Right cardiac atrium (tissue), 5 donors: ENCODE results near the gene RNF39. TPM values are rescaled to one million over a fixed set of nuclear protein-coding genes. Genes with fewer than 3 reads are reported as not detected.

ENCODE experiments used
- ATAC-seq, 2 donors: fragments of 200-7000 bp; cut with Tn5 transposase; one replicate each; pipeline versions ENCODE4 v1.8.0 to v1.9.1; 2020; ENCODE audit warnings: moderate library complexity in 2 of 2, mild to moderate bottlenecking in 1 of 2
- DNase-seq, 3 donors: peaks; one replicate each; pipeline ENCODE4 v3.0.0-alpha.2; 2020
- H3K27ac ChIP-seq: one replicate; pipeline ENCODE4 v1.5.1; 2013; ENCODE audit warnings: mild to moderate bottlenecking, low read length, control low read depth, moderate library complexity
- H3K27me3 ChIP-seq: one replicate; pipeline ENCODE4 v1.6.1; 2013; ENCODE audit not compliant: control insufficient read depth, insufficient read depth
- H3K4me1 ChIP-seq: one replicate; pipeline ENCODE4 v1.6.1; 2013; ENCODE audit warnings: low read length; ENCODE audit not compliant: control insufficient read depth, insufficient read depth
- H3K4me3 ChIP-seq: one replicate; pipeline ENCODE4 v1.5.1; 2013; ENCODE audit warnings: low read length, control low read depth
- H3K9me3 ChIP-seq: one replicate; pipeline ENCODE4 v1.6.1; 2013; ENCODE audit warnings: low read length; ENCODE audit not compliant: control insufficient read depth
- WGBS: extraction: QIAGEN DNeasy Blood & Tissue Kit; methylation state at CpG from one replicate; pipeline ENCODE4 v1.1.7; 2013; 5-methylcytosine and 5-hydroxymethylcytosine counted together
- intact Hi-C, 4 donors: fragments of 100-400 bp; cut with DNase I; formaldehyde crosslinking; loops; one replicate each; pipeline versions ENCODE4 v1.11.0 to v1.14.0; 2022 to 2023
- polyA plus RNA-seq: library from polyadenylated mRNA; stranded (reverse); fragments of 200-250 nt; gene quantifications from one replicate; pipeline ENCODE4 v1.2.3, GENCODE V29; 2013
- total RNA-seq, 4 donors: library from RNA; stranded (reverse); fragmentation: NEBNext Ultra II Directional; extraction: Animal tissue kit (Norgen Biotek cat#: 25700); gene quantifications; one replicate each; pipeline ENCODE4 v1.2.1, GENCODE V29; 2021
- donor health status: healthy with polysubstance abuse.
- donor health status: DM: no; HTN: yes; CAD: no.
- donor health status: DM: no; HTN: no; CAD: no.
- donor health status: DM: no; HTN: yes; CAD: no; lungs with severe emphysema.
- donor health status: DM: yes; HTN: yes; CAD: no.

RNF39 gene
- total and polyA plus RNA-seq, 5 donors: not detected

- no peaks in the 10 kb centered on the region for H3K27me3 ChIP-seq
- H3K4me1 ChIP-seq: peaks cover 2% of the 10 kb centered on the region
- DNase-seq (no peak), ATAC-seq (no peak)
- no peak overlapping the region for H3K4me3 ChIP-seq
- no peaks in the 10 kb centered on the region for H3K9me3 ChIP-seq
- 86% methylated on average over 2 of the region's 2 CpGs for WGBS
- no peak overlapping the region for H3K27ac ChIP-seq
- intact Hi-C loops: loop anchor here in 1 of 4 donors (5.0 kb wide), 1 partner anchor 37 kb away; the partner anchor contains the start of gene PPP1R11
Observed at GRCh38 chr6:30104661-30105060, 29.1 kb upstream of the RNF39 start.

GRCh38 chr6:30103872-30104179, 28.3 kb upstream of the RNF39 start:
- H3K4me1 ChIP-seq: peaks cover 2% of the 10 kb centered on the region
- no peak overlapping the region for H3K27ac ChIP-seq
- H3K27me3 ChIP-seq: no peaks in the 10 kb centered on the region
- H3K4me3 ChIP-seq: peak overlapping the region; percentile 49
- no peaks in the 10 kb centered on the region for H3K9me3 ChIP-seq
- DNase-seq (no peak), ATAC-seq (no peak)
- WGBS: 45% methylated on average over 3 of the region's 3 CpGs
- intact Hi-C loops: loop anchor here in 1 of 4 donors (2.0 to 5.0 kb wide), 2 partner anchors 27 to 37 kb away; partner anchors contain the start of gene PPP1R11

GRCh38 chr6:30102970-30103871, 27.7 kb upstream of the RNF39 start:
- peak overlapping the region; percentile 47 for H3K27ac ChIP-seq
- intact Hi-C loops: loop anchor here in 1 of 4 donors (2.0 to 5.0 kb wide), 2 partner anchors 28 to 36 kb away; partner anchors contain the start of gene PPP1R11
- no peaks in the 10 kb centered on the region for H3K27me3 ChIP-seq
- WGBS: 4% methylated on average over 36 of the region's 36 CpGs
- H3K9me3 ChIP-seq: no peaks in the 10 kb centered on the region
- peak; percentile 81 to 83 for ATAC-seq
- peaks cover 2% of the 10 kb centered on the region for H3K4me1 ChIP-seq
- DNase-seq: peak; percentile 80 to 93 (median 91)
- peak overlapping the region; percentile 49 for H3K4me3 ChIP-seq

GRCh38 chr6:30102414-30102969, 26.9 kb upstream of the RNF39 start:
- Histone ChIP-seq H3K27me3 (no peaks in the 10 kb centered on the region), H3K4me1 (peaks cover 2% of the 10 kb centered on the region), H3K9me3 (no peaks in the 10 kb centered on the region), H3K27ac (peak overlapping the region; percentile 47), H3K4me3 (peak overlapping the region; percentile 57)
- no peak for DNase-seq
- peak; percentile 5 to 17 for ATAC-seq
- intact Hi-C loops: loop anchor here in 1 of 4 donors (2.0 to 5.0 kb wide), 2 partner anchors 28 to 35 kb away; partner anchors contain the start of gene PPP1R11
- WGBS: 45% methylated on average over 15 of the region's 15 CpGs

GRCh38 chr6:30101444-30102413, 26.2 kb upstream of the RNF39 start:
- DNase-seq (peak; percentile 94 to 98 (median 96)), ATAC-seq (peak; percentile 97)
- 2% methylated on average over 51 of the region's 51 CpGs for WGBS
- peak overlapping the region; percentile 57 for H3K4me3 ChIP-seq
- peak overlapping the region; percentile 40 for H3K27ac ChIP-seq
- peaks cover 2% of the 10 kb centered on the region for H3K4me1 ChIP-seq
- H3K27me3 ChIP-seq: no peaks in the 10 kb centered on the region
- intact Hi-C loops: loop anchor here in 1 of 4 donors (2.0 to 5.0 kb wide), 2 partner anchors 29 to 34 kb away; partner anchors contain the start of gene PPP1R11
- no peaks in the 10 kb centered on the region for H3K9me3 ChIP-seq

- H3K9me3 ChIP-seq: no peaks in the 10 kb centered on the region
- DNase-seq (peak; percentile 44 to 74 (median 60)), ATAC-seq (peak; percentile 51 to 65)
- H3K4me3 ChIP-seq: peak overlapping the region; percentile 57
- H3K27ac ChIP-seq: peak overlapping the region; percentile 8
- peaks cover 2% of the 10 kb centered on the region for H3K4me1 ChIP-seq
- 3% methylated on average over 47 of the region's 47 CpGs for WGBS
- no peaks in the 10 kb centered on the region for H3K27me3 ChIP-seq
- intact Hi-C loops: loop anchor here in 1 of 4 donors (5.0 kb wide), 1 partner anchor 34 kb away; the partner anchor contains the start of gene PPP1R11
Observed at GRCh38 chr6:30100585-30101443, 25.2 kb upstream of the RNF39 start.

- no peak for ATAC-seq
- Histone ChIP-seq H3K4me1 (peaks cover 2% of the 10 kb centered on the region), H3K27me3 (no peaks in the 10 kb centered on the region), H3K9me3 (no peaks in the 10 kb centered on the region), H3K4me3 (peak overlapping the region; percentile 57), H3K27ac (no peak overlapping the region)
- no peak for DNase-seq
- intact Hi-C loops: loop anchor here in 1 of 4 donors (5.0 kb wide), 1 partner anchor 33 kb away; the partner anchor contains the start of gene PPP1R11
- WGBS: 28% methylated on average over 8 of the region's 8 CpGs
Observed at GRCh38 chr6:30100154-30100553, 24.6 kb upstream of the RNF39 start.

GRCh38 chr6:30097902-30098768, 22.6 kb upstream of the RNF39 start:
- intact Hi-C loops: no loop called here
- Histone ChIP-seq H3K27me3 (no peaks in the 10 kb centered on the region), H3K9me3 (no peaks in the 10 kb centered on the region), H3K4me1 (peaks cover 2% of the 10 kb centered on the region), H3K4me3 (no peak overlapping the region), H3K27ac (no peak overlapping the region)
- 69% methylated on average over 4 of the region's 4 CpGs for WGBS
- DNase-seq (no peak), ATAC-seq (no peak)

GRCh38 chr6:30096829-30097228, 21.3 kb upstream of the RNF39 start:
- intact Hi-C loops: no loop called here
- no peaks in the 10 kb centered on the region for H3K27me3 ChIP-seq

More at GRCh38 chr6:30096829-30097228, 21.3 kb upstream of the RNF39 start:
- WGBS: 48% methylated on average over 1 of the region's 1 CpG
- DNase-seq: no peak
- no peaks in the 10 kb centered on the region for H3K9me3 ChIP-seq
- no peak overlapping the region for H3K27ac ChIP-seq
- ATAC-seq: no peak
- peaks cover 2% of the 10 kb centered on the region for H3K4me1 ChIP-seq
- no peak overlapping the region for H3K4me3 ChIP-seq
